ENCODE results near the gene BFSP2.

Gene BFSP2

DNA sequence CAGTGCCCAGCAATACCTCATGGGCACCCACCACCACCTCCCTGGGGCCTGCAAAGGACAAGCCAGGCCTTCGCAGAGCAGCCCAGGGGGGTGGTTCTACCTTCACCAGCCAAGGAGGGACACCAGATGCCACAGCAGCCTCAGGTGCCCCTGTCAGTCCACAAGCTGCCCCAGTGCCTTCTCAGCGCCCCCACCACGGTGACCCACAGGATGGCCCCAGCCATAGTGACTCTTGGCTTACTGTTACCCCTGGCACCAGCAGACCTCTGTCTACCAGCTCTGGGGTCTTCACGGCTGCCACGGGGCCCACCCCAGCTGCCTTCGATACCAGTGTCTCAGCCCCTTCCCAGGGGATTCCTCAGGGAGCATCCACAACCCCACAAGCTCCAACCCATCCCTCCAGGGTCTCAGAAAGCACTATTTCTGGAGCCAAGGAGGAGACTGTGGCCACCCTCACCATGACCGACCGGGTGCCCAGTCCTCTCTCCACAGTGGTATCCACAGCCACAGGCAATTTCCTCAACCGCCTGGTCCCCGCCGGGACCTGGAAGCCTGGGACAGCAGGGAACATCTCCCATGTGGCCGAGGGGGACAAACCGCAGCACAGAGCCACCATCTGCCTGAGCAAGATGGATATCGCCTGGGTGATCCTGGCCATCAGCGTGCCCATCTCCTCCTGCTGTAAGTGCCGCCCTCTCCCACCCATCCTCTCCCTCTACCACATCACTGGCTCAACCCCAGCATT lies 19.2 kb upstream of the BFSP2 start:
- no peak for DNase-seq (ENCODE audit: extremely low read depth, low read depth)
- H3K4me3 ChIP-seq (replicated peaks; ENCODE audit: low read depth, low read length) = no peak overlapping the region
- TF ChIP-seq, protein P1, sequence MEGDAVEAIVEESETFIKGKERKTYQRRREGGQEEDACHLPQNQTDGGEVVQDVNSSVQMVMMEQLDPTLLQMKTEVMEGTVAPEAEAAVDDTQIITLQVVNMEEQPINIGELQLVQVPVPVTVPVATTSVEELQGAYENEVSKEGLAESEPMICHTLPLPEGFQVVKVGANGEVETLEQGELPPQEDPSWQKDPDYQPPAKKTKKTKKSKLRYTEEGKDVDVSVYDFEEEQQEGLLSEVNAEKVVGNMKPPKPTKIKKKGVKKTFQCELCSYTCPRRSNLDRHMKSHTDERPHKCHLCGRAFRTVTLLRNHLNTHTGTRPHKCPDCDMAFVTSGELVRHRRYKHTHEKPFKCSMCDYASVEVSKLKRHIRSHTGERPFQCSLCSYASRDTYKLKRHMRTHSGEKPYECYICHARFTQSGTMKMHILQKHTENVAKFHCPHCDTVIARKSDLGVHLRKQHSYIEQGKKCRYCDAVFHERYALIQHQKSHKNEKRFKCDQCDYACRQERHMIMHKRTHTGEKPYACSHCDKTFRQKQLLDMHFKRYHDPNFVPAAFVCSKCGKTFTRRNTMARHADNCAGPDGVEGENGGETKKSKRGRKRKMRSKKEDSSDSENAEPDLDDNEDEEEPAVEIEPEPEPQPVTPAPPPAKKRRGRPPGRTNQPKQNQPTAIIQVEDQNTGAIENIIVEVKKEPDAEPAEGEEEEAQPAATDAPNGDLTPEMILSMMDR (IDR thresholded peaks at IDR 0.05; ENCODE audit: low read depth, low read length, missing control alignments) = no peak

- DNase-seq (ENCODE audit: extremely low read depth, low read depth) = no peak
- TF ChIP-seq, protein P1 (IDR thresholded peaks at IDR 0.05; ENCODE audit: low read depth, low read length, missing control alignments) = no peak
- H3K4me3 ChIP-seq (replicated peaks; ENCODE audit: low read depth, low read length) = no peak overlapping the region
These were observed 18.3 kb upstream of the BFSP2 start for GRCh38 chr3:133381346-133382109.

GRCh38 chr3:133383175-133383574 lies 16.7 kb upstream of the BFSP2 start:
- no peak overlapping the region for H3K4me3 ChIP-seq (replicated peaks; ENCODE audit: low read depth, low read length)
- DNase-seq (ENCODE audit: extremely low read depth, low read depth) = no peak
- TF ChIP-seq, protein P1 (IDR thresholded peaks at IDR 0.05; ENCODE audit: low read depth, low read length, missing control alignments) = no peak

GRCh38 chr3:133383741-133384140 lies 16.1 kb upstream of the BFSP2 start:
- no peak for DNase-seq (ENCODE audit: extremely low read depth, low read depth)
- TF ChIP-seq, protein P1 (IDR thresholded peaks at IDR 0.05; ENCODE audit: low read depth, low read length, missing control alignments) = no peak
- no peak overlapping the region for H3K4me3 ChIP-seq (replicated peaks; ENCODE audit: low read depth, low read length)

DNA sequence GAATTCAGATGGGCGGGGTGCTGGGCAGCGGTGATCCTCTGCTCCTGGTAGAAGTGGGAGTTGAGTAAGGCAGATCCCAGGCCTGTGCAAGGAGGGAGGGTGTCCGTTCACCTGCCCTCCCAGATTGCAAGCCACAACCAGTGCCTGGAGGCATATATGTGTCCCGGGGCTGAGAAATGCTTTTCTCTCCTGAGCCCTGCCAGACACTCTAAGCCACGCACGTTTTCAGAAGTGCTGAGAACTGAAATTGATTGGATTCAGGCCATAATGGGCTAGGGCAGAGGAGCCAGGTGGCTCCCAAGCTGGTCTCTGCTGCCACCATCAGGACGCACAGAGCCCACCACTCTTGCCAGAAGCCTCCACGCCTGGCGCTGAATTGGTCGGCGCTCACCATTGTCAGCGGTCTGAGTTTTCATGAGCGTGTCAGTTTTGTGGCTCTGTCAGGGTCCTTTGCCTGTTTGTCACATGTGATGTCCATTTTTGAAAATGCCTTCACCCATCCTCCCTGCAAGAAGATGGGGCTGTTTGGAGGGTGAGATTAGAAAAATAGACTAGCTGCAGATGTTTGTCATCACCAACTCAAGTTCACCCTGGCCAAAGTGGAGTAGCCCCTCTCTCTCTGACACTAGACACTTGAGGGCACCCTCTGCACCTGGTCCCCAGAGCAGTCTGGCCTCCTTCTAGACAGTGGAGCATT lies 15.4 kb upstream of the BFSP2 start:
- TF ChIP-seq, protein P1 (IDR thresholded peaks at IDR 0.05; ENCODE audit: low read depth, low read length, missing control alignments) = peak; percentile 84
- H3K4me3 ChIP-seq (replicated peaks; ENCODE audit: low read depth, low read length) = no peak overlapping the region
- DNase-seq (ENCODE audit: extremely low read depth, low read depth) = no peak

DNA sequence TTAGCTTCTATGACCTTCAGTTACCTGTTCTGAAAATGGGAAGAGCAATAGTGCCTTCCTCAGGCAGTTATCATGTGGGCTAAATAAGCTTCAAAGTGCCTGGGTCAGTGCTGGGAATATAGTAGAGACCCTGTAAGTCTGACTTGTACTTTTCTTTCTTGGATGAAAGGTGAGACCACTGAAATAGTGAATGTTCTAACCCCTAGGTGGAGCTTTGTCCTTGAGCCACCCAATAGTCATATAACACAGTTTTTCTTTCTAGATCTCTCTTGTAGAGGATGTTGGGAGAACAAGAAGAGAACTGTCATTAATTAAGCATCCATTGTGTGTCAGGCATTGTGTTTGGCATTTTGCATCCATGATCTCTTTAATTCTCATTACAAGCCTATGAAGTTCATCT lies 13.0 kb upstream of the BFSP2 start:
- H3K4me3 ChIP-seq (replicated peaks; ENCODE audit: low read depth, low read length) = no peak overlapping the region
- DNase-seq (ENCODE audit: extremely low read depth, low read depth) = no peak
- TF ChIP-seq, protein P1 (IDR thresholded peaks at IDR 0.05; ENCODE audit: low read depth, low read length, missing control alignments) = no peak
